COLO829 (cell line): Measurements from ENCODE around the gene ZNF594.
A peak's percentile ranks its signal among the peaks of the same experiment; 100 is the strongest.
"Not testable (repeated sequence)": the region's sequence is repeated elsewhere in the genome, so short reads cannot be mapped to it uniquely, and the experiment has no call there.

Experiments used
- DNase-seq: peaks from one replicate; pipeline ENCODE4 v3.0.0; 2012; ENCODE audit warnings: low spot score

The ZNF594 gene

DNA sequence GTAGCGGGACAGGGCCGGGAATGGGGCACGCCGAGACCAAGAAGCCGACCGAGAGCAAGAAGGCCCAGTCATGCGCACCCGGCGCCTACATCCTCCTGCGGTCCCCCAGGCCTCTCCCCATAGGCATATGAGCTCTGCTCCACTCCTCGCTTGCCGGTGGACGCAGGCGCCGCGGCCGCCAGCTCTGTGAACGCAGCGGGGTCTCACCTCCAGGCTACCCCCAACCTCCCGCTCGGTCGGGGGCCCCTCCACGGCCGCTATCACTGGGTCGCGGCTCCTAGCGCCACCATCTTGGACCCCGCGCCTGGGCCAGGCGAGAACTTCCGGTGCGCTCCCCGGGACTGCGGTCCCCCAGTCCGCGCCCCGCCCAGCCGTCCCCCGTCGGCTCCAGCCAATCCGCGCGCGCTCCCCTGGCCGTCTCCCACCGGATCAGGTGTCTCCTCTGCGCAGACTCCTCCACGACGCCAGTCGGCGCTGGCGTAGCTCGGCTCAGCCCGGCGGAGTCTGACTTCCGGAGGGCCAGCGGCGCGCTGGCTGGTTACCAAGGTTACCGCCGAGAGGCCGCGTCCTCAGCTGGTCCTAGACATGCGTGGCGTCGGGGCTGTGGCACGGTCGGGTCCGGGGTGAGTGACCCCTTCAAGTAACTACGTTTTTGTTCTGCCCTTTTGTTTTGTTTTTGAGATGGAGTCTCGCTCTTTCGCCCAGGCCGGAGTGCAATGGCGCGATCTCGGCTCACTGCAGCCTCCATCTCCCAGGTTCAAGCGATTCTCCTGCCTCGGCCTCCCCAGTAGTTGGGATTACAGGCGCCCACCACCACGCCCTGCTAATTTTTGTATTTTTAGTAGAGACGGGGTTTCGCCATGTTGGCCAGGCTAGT is at the start of gene ZNF594:
TSS of gene ZNF594 (minus strand) at position 328 of the 877 bp plus-strand sequence. CDS start 7,612 bp downstream, outside the sequence.
- peak; percentile 92 for DNase-seq

DNA sequence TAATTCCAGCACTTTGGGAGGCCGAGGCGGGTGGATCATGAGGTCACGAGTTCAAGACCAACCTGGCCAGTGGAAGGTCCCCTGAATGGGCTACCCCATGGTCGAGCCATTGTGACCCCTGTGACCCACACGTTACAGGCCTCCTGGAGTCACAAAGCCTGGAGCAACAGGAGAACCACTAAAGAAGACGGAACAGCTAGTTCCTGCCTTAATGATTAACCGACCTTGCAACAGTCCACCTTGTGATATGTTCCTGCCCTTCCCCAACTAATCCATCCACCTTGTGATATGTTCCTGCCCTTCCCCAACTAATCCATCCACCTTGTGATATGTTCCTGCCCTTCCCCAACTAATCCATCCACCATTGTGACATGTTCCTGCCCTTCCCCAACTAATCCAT is 48.1 kb upstream of the ZNF594 start:
- not testable (repeated sequence) for DNase-seq

DNA sequence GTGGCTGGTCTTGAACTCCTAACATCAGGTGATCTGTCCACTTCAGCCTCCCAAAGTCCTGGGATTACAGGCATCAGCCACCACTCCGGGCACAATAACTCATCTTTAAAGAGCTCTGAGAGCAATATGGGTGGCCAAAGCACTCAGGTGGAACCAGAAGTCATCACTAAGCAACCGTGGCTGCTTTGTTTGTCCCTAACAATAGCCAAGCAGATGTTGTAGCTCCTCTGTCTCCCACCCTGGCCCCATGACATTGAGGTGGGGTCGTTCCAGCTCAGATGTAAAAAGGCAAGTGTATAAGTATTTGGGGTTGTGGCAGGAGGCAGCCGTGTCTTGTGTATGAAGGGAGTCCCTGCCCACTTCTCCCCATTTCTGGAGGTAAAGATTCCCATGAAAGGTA is 46.7 kb upstream of the ZNF594 start:
- no peak for DNase-seq

DNA sequence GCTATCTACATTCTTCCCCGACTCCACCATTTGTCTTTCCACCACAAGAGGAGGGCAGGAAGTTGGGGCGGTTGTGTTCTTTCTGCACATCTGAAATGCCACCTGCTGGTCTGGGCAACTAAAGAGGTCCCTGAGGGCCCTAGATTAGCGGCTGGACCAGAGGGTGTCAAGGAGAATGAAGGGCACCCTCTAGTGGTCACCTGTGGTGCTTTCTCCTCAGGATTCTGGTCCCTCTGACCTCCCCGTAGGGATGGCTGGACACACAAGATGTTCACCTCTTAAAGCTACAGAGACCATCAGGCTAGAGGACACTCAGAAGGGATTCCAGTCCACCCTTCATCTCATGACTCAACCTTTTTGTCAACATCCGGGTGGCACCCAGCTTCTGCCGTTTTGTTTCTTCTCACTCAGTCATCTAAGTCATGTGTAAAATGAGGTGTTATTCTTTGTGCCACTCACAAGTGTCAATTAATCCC is 45.9 kb upstream of the ZNF594 start:
- peak; percentile 51 for DNase-seq

DNA sequence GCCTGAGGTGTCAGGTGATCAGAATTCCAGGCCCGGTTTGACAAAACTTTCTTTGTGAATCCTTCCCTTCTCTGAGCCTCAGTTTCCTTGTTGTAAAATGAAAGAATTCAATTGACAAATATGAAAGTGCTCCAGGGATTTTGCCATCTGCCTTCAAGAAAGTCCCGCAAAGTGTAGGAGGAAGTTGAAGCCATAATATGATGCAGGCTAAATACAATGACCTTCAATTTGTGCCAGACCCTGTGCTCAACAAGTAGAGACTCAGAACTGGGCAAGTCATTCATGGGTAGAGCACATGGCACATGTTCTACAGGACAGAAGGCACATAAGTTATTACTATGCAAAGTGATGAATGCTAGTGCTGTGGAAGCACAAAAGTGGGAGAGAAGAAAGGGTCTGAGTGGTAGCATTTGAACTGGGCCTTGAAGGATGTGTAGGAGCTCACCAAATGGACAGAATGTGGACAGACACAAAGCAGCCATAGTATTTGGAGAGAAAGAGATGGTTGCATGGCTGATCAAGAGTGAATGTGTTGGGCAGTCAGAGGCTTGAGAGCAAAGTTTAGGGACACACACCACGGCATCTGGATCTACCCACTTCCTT is 45.4 kb upstream of the ZNF594 start:
- DNase-seq, result no peak

DNA sequence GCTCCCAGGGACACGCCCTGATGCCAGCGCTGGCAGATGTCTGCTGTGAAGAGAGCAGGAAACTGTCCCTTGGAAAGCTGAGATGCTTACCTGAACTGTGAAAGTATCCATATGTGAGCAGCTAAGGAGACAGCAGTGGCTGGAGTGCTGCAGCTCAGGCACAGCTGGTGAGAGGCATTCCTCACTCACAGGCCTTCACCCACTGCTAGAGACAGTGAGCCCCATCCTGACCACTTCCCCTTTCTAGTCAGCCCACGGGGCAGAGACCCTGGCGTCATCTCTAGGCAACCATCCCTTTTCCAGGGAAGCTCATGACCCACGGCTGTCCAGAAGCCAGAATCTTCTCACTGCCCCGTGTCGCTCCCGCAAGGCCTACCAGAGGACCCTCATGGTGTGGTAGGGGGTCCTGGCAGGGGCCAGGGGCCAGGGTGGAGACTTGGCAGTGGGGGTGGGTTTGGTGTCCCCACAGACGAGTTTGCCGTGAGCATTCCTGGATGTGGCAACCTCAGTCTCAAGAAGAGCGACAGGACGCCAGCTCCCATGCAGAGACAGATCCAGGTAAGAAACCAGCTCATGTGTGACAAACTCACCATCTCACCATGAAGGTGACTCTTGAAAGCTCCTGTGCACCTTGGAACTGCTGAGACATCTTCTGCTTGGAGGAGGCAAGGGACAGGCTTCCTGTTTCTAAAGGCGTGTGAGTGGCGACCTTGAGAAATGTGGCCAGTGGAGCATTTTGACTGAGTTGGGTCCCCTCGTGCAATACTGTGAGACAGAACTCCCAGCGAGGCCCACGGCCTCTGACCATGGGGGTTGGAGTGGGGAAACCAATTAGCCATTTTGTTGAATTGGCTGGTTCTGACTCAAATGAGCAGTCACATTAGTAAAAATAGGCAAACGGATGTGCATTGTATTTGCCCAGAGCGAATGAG is 43.2 kb upstream of the ZNF594 start, which contains the start of gene SCIMP:
TSS of gene SCIMP (minus strand) at position 216 of the 932 bp plus-strand sequence. CDS start at position 111, 105 bp downstream.
- no peak for DNase-seq

DNA sequence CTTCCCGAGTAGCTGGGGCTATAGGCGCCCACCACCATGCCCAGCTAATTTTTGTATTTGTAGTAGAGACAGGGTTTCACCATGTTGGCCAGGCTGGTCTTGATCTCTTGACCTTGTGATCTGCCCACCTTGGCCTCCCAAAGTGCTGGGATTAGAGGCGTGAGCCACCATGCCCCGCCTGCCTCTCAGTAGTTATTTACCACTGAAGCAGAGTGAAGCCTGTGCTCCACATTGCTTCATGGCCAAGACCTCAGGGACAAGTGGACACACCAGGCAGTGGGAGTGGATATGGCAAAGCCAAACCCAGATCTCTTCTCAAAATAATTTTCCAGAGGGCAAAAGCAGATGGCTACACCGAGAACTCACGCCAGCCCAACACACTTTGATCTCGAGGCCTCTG is 41.8 kb upstream of the ZNF594 start:
- not testable (repeated sequence) for DNase-seq

DNA sequence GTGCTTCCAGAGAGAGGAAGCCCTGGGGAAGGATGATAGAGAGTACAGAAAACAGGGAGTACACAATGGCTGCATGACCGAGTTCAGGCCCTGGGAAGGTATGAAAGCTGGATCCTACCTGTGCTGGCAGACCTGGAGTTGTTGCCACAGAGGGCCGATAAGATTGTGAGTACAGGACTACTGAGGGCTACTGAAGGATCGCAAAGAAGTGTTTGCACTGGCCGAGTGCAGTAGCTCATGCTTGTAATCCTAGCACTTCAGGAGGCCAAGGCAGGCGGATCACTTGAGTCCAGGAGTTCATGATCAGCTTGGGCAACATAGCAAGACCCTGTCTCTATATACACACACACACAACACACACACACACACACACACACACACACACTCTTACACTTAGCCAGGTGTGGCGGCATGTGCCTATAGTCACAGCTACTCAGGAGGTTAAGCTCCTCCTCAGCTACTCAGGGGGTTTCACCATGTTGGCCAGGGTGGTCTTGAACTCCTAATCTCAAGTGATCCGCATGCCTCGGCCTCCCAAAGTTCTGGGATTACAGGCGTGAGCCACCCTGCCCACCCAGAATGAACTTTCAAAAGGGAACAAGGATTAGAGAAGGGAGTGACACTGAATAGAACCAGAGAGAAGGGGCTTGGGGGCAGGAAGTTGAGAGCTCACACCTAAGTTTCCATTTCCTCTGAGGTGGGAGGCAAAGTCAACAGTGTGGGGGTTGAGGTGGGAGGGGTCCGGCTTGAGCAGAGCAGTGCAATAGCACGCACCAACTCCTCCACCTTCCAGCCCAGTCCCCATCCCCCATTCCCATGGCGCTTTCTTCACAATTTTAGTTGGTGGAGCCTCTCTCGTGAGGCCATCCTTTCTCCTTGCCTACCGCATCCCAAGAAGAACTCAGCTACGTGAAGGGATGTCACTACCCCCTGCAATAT is 35.5 kb upstream of the ZNF594 start:
- no peak for DNase-seq

DNA sequence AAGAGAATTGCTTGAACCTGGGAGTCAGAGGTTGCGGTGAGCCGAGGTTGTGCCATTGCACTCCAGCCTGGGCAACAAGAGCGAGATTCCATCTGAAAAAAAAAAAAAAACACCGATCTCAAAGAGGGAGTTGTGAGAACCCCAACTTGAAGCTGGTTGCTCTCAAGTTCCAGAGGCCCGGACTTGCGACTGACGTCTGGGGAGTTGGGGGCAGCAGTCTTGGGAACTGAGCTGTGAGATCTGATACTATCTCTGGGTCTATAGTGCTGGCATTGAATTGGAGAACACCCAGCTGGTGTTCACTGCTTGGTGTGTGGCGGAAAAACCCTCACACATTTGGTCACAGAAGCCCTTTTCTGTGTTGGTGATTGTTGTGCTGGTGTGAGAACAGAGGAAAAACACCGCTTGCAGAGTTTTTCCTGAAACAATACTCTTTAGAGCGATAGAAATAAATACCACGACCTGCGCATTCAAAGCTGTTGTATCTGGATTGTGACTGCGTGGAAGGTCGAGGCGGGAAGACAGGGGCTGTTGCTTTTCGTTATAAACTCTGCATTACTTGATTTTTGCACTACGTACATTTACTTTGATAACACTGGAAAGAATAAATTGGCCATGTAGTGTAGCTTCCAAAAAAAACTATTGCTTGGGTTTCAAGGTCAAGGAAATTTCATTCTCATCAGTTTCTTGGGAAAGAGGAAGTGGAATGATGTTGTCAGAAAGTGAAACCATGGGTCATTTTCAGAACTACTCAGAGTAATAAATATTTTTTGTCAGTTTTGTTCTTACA is 34.2 kb upstream of the ZNF594 start:
- DNase-seq, result no peak

DNA sequence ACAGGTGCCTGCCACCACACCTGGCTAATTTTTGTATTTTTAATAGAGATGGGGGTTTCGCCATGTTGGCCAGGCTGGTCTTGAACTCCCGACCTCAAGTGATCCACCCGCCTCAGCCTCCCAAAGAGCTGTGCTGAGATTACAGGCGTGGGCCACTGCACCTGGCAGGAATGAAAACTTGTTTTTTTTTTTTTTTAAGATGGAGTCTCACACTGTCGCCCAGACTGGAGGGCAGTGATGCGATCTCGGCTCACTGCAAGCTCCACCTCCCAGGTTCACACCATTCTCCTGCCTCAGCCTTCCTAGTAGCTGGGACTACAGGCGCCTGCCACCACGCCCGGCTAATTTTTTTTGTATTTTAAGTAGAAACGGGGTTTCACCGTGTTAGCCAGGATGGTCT is 30.2 kb upstream of the ZNF594 start:
- not testable (repeated sequence) for DNase-seq

DNA sequence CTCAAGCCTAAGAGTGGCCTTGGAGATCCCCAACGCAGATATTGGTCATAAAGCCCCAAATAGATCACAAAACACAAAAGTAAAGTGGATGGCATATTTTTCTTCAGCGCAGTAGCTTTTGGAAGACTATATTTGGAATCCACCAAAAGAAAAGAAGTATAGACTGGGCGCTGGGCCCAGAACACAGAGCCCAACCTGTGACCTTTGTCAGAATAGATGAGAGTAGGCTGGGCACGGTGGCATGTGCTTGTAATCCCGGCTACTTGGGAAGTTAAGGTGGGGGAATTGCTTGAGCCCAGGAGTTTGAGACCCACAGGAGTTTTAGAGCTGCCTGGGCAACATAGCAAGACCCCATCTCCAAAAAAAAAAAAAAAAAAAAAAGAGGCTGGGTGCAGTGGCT is 28.4 kb upstream of the ZNF594 start:
- DNase-seq, result no peak

DNA sequence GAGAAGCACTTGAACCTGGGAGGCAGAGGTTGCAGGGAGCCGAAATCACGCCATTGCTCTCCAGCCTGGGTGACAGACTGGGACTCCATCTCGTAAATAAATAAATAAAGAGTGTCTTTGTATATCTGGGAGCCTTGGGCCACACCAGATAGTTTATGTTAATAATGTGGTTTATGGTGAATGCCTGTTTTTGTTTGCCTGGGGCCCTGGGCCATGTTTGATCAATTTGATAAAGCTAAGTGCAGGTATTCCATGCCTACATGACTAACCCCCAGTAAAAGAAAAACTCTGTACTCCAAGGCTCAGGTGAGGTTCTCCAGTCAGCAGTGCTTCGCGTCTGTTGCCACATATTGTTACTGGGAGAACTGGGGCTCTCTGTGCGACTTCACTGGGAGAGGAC is 27.9 kb upstream of the ZNF594 start:
- peak; percentile 25 for DNase-seq

DNA sequence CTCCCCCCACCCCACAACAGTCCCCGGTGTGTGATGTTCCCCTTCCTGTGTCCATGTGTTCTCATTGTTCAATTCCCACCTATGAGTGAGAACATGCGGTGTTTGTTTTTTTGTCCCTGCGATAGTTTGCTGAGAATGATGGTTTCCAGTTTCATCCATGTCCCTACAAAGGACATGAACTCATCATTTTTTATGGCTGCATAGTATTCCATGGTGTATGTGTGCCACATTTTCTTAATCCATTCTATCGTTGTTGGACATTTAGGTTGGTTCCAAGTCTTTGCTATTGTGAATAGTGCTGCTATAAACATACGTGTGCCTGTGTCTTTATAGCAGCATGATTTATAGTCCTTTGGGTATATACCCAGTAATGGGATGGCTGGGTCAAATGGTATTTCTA is 25.9 kb upstream of the ZNF594 start:
- not testable (repeated sequence) for DNase-seq

DNA sequence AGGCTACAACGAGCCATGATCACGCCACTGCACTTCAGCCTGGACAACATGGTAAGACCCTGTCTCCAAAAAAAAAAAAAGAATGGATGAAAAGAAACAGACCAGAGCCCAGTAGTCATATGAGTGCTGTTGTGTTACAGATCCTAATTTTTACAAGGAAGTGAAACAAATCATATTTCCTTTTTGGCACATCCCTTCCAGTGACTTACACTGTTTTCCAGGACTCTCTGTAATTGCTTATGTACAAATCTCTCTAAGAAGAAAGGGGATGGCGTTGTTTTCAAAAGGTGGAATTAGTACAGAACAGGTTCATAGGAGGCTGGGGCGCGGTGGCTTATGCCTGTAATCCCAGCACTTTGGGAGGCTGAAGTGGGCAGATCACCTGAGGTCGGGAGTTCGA is 19.8 kb upstream of the ZNF594 start:
- no peak for DNase-seq

DNA sequence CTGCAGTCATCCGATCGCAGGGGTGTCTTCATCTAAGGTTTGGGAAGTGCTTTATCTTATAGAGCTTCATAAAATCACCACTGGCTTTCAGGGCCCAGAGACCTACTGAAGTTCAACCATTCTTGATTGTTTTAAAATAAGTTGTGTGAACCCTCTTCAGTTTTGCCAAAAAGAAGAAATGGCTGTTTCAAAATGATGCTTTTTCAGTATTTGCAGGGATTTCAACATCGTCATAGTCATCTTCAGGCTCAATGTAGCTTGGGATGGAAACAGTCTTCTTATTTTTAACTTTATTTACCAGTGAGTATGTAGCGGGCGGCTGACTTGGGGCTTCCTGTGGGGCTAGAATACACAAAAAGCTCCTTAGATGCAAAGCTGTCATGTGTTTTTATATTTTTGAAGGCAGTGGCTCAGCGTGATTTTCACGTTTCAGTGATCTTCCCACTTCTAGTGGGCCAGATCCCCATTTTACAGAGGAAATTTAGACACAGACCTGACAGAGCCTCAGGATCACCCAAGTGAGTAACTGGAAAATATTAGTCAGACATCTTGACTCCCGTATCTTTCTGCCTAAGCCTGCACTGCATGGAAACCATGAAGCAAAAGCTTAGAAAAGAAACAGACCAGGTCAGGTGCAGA is 19.1 kb upstream of the ZNF594 start:
- DNase-seq, result no peak

DNA sequence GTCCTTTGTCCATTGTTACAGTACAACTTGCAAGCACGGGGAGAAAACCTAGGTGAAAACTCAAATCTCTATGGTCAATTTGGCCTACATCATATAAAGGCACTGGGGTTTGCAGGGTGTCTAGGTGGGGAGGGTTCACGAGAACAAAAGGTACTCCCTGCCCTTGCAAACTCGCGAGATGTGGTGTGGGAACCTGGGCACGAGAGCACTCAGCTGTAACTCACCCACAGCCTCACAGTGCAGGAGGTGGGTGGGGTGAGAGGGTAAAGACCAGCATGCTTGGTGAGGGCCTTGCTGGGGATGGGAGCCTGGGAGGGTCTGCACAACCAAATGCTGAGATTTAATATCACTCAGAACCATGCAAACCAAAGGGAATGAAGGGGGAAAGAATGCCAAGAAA is 18.4 kb upstream of the ZNF594 start:
- DNase-seq, result no peak

DNA sequence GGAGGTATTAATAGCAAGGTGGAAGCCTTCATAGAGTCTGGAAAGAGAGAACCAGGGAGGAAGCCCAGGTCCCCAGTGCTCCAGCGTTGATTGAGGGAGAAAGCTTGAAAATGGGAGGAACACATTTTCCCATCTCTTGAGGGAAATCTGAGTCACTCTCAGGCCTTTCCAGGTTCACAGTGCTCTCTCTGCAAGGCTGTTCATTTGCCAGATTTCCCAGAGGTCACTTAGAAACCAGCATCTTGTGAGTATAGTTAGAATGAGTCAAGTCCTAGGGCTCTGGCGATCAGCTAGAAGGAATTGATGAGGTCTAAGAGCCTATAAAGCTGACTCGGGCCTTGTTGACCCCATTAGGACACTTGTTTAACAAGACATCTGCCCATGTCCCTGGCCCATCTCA is 17.7 kb upstream of the ZNF594 start:
- DNase-seq, result no peak

DNA sequence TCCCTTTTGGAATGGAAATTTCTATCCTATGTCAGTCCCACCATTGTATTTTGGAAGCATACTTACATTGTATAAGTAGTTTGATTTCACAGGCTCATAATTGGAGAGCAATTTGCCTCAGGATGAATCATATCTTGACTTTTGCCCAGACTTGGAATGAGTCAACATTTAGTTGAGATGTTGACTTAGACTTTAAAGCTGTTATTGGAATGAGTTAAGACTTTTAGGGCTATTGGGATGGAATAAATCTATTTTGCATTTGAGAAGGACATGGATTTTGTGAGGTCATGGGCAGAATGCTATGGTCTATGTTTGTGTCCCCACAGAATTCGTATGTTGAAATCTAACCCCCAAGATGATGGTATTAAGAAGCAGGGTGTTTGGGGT is 12.2 kb upstream of the ZNF594 start:
- no peak for DNase-seq

DNA sequence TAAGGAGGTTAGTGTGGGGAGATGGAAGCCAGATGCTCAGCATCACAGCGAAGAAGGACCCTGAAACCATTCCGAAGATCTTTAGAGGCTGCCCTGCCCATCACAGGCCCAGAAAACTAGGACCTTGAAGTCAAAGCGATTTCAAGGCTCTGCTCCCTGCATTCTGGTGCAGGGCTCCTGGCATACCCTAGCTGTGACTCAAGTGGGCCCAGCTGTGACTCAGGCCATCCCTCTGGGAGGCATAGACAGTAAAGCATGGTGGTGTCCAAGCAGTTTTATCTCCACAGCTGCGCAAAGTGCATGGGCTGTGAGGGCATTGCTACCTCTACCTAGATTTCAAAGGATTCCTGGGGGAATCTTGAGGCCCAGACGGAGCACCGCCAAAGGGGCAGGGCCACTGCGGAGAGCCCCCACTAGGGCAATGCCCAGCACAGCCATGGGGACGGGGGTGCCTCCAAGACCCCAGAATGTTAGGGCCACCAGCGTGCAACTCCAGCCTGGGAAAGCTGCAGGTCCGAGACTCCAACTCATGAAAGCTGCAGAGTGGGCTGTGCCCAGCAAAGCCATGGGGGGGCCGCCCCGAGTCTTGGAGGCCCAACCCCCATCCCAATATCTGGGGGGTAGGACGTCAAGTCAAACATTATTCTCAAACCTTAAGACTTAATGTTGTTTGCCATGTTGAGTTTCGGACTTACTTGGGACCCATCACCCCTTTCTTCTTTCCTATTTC is 11.7 kb upstream of the ZNF594 start:
- no peak for DNase-seq
